ENCODE measurements around the gene OR5L2. TPM values are rescaled to one million over a fixed set of nuclear protein-coding genes. Genes with fewer than 3 reads are reported as not detected.

The OR5L2 gene
- total RNA-seq, 1 experiment from 2014 or later: not detected

DNA sequence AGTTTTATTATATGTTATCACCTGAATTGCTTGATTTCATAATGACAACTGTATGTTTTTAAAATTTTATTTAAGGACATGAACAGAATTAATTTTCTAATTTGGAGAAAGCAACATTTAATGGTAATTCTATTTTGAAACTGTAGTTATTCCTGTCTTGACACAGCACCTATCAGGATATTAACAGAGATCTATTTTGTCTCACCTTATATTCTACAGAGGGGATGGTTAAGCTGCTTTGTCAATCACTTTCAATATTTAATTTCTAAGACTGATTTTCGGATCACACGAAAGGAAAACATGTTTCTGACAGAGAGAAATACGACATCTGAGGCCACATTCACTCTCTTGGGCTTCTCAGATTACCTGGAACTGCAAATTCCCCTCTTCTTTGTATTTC is 11.4 kb downstream of the OR5L2 start, which contains the start of gene OR5D16:
Gene OR5D16, plus strand, starts transcription at position 301 of the 400 bp plus-strand sequence. Its CDS starts 0 bp downstream, at position 301.
- Histone ChIP-seq H2BK5ac (ENCODE audit: insufficient read length, low read length) (no peak within 1 kb of the TSS), H2AFZ (ENCODE audit: low read length) (no peak within 1 kb of the TSS), H3K23ac (ENCODE audit: insufficient read length, low read depth, low read length) (no peak within 1 kb of the TSS), H3K9ac (ENCODE audit: extremely low read depth, insufficient read length, low read length) (no peak within 1 kb of the TSS), H3K4me2 (ENCODE audit: insufficient read depth, insufficient read length, low read length) (no peak within 1 kb of the TSS), H2BK20ac (ENCODE audit: low read depth, low read length, poor library complexity, severe bottlenecking) (no peak within 1 kb of the TSS), H3K56ac (ENCODE audit: insufficient read length, low read depth, low read length) (no peak within 1 kb of the TSS), H4K5ac (ENCODE audit: insufficient read length, low read depth, low read length) (no peak within 1 kb of the TSS), H3K4ac (ENCODE audit: low read depth, low read length) (no peak within 1 kb of the TSS), H3K27ac (ENCODE audit: insufficient read length, low read depth, low read length) (no peak within 1 kb of the TSS), H3K4me1 (ENCODE audit: insufficient read depth, low read length) (no peaks in the 10 kb centered on the region), H3T11ph (ENCODE audit: low read length) (no peak within 1 kb of the TSS), H2BK15ac (ENCODE audit: low read depth, low read length) (no peak within 1 kb of the TSS), H3K79me1 (ENCODE audit: insufficient read depth, low read depth, low read length, poor library complexity, severe bottlenecking) (no peaks in the 10 kb centered on the region), H3K9me3 (ENCODE audit: control insufficient read depth, low read depth, low read length) (peaks cover 56% of the 10 kb centered on the region), H4K91ac (ENCODE audit: insufficient read length, low read depth, low read length) (no peak within 1 kb of the TSS), H3K18ac (ENCODE audit: insufficient read length, low read depth, low read length) (no peak within 1 kb of the TSS), H2BK12ac (ENCODE audit: insufficient read length, low read depth, low read length) (no peak within 1 kb of the TSS), H4K8ac (replicated peaks; ENCODE audit: insufficient read length, low read depth, low read length) (no peak within 1 kb of the TSS), H3K23me2 (ENCODE audit: insufficient read length, low read depth, low read length, poor library complexity, severe bottlenecking) (no peaks in the 10 kb centered on the region), H4K20me1 (ENCODE audit: control insufficient read depth, insufficient read depth, insufficient read length) (no peaks in the 10 kb centered on the region), H2AK5ac (ENCODE audit: insufficient read length, low read length) (no peak within 1 kb of the TSS), H3K27me3 (ENCODE audit: insufficient read depth, low read length) (no peaks in the 10 kb centered on the region), H3K79me2 (ENCODE audit: insufficient read depth, low read length) (no peaks in the 10 kb centered on the region), H3K14ac (ENCODE audit: insufficient read depth, low read length) (no peak within 1 kb of the TSS), H2BK120ac (ENCODE audit: low read depth, low read length, poor library complexity, severe bottlenecking) (no peak within 1 kb of the TSS)
- peaks cover 82 to 83% of the 10 kb centered on the region in 2 experiments for H3K9me3 Mint-ChIP-seq
- peaks cover 8 to 21% (median 9%) of the 10 kb centered on the region in 3 experiments; a peak in 6 of 7 replicates for H3K36me3 Mint-ChIP-seq (ENCODE audit: insufficient read depth in 1 of 3, low read depth in 3 of 3)
- TF ChIP-seq, protein P1, sequence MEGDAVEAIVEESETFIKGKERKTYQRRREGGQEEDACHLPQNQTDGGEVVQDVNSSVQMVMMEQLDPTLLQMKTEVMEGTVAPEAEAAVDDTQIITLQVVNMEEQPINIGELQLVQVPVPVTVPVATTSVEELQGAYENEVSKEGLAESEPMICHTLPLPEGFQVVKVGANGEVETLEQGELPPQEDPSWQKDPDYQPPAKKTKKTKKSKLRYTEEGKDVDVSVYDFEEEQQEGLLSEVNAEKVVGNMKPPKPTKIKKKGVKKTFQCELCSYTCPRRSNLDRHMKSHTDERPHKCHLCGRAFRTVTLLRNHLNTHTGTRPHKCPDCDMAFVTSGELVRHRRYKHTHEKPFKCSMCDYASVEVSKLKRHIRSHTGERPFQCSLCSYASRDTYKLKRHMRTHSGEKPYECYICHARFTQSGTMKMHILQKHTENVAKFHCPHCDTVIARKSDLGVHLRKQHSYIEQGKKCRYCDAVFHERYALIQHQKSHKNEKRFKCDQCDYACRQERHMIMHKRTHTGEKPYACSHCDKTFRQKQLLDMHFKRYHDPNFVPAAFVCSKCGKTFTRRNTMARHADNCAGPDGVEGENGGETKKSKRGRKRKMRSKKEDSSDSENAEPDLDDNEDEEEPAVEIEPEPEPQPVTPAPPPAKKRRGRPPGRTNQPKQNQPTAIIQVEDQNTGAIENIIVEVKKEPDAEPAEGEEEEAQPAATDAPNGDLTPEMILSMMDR (conservative IDR thresholded peaks at IDR 0.05): no peak
- no peak within 1 kb of the TSS for H3K27ac Mint-ChIP-seq
- DNase-seq: no peak
- H3K4me3 Mint-ChIP-seq: no peak within 1 kb of the TSS
- no peaks in the 10 kb centered on the region; the same call in 1 of the 2 replicates for H3K27me3 Mint-ChIP-seq (ENCODE audit: low read depth)
- no peaks in the 10 kb centered on the region for H3K4me1 Mint-ChIP-seq
- WGBS (ENCODE audit: extremely low coverage, insufficient read length, low lambda C conversion rate): no CpG with 5 or more reads among the region's 3 CpGs

Data from H9 (cell line).